Measurements from ENCODE around the gene CSMD2. TPM values are rescaled to one million over a fixed set of nuclear protein-coding genes. Genes with fewer than 3 reads are reported as not detected.

CSMD2 gene
- total RNA-seq, 4 donors from 2014 or later = 0.16 to 1.00 (median 0.27) TPM; not detected in 1

DNA sequence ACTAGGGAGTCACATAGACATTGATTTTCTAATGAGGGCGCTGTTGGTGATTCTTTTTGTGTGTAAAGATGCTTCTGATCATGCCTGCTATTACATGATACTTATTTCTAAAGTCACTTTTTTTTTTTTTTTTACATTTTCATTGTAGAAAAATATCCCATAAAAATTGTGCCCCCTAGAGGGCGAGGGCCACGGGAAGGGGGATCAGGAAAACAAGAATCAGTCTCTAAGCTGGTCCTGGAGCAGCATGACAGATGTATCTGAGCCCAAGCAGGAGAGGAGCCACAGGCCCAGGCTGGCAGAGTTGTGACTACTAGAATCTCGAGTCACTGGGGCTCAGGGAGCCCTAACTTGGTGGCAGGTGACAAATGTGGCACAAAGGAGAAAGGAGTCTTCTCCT is 664.5 kb downstream of the CSMD2 start:
- Histone ChIP-seq H3K27me3 (no peaks in the 10 kb centered on the region), H3K4me3 (no peak overlapping the region), H3K36me3 (no peaks in the 10 kb centered on the region), H3K27ac (no peak overlapping the region), H3K9me3 (peaks cover 9 to 15% of the 10 kb centered on the region in 2 donors), H3K4me1 (no peaks in the 10 kb centered on the region)
- DNase-seq = no peak
- intact Hi-C loops (cut with DNase I; ENCODE audit: low total_unique reads) (no loop called here), in situ Hi-C loops (cut with MboI; ENCODE audit: low pct_ligation_motif_present in 1 of 4, low pct_unique_long_range_greater_than_20kb in 1 of 4, low sequenced_read_pairs in 3 of 4) (no loop called here)
- no peak for TF ChIP-seq POLR2AphosphoS5 (IDR thresholded peaks at IDR 0.05)
- WGBS, 2 donors (ENCODE audit: low coverage in 1 of 2) = 57 to 100% methylated on average over 1 to 4 of the region's 4 CpGs

DNA sequence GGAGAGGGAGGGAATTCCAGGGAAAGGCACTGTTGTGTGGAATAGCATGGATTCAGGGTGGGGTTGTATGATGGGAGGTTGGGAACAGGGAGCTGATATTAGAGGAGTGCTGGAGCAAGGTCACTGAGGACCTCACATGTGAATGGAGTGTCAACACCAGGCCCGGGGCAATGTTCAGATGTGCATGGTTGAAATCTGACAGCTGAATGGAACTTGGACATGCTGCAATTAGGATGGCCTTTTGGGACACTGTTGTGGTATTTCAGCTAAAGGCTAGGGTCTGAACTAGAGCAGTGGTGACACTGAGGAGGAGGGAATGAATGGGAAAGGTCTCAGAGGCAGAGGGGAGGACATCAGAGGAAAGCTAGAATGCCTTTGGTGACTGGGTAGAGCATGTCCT is 667.6 kb downstream of the CSMD2 start:
- no peak for DNase-seq
- TF ChIP-seq POLR2AphosphoS5 (IDR thresholded peaks at IDR 0.05) = no peak
- TF ChIP-seq, protein P1, sequence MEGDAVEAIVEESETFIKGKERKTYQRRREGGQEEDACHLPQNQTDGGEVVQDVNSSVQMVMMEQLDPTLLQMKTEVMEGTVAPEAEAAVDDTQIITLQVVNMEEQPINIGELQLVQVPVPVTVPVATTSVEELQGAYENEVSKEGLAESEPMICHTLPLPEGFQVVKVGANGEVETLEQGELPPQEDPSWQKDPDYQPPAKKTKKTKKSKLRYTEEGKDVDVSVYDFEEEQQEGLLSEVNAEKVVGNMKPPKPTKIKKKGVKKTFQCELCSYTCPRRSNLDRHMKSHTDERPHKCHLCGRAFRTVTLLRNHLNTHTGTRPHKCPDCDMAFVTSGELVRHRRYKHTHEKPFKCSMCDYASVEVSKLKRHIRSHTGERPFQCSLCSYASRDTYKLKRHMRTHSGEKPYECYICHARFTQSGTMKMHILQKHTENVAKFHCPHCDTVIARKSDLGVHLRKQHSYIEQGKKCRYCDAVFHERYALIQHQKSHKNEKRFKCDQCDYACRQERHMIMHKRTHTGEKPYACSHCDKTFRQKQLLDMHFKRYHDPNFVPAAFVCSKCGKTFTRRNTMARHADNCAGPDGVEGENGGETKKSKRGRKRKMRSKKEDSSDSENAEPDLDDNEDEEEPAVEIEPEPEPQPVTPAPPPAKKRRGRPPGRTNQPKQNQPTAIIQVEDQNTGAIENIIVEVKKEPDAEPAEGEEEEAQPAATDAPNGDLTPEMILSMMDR (IDR thresholded peaks at IDR 0.05) = no peak
- no peak for TF ChIP-seq EP300 (IDR thresholded peaks at IDR 0.05; ENCODE audit: low read depth)
- TF ChIP-seq POLR2A (IDR thresholded peaks at IDR 0.05) = no peak
- Histone ChIP-seq H3K27me3 (no peaks in the 10 kb centered on the region), H3K36me3 (peaks cover 0 to 26% (median 20%) of the 10 kb centered on the region in 4 donors), H3K9me3 (peaks cover 27 to 40% of the 10 kb centered on the region in 2 donors), H3K4me3 (no peak overlapping the region), H3K4me1 (no peaks in the 10 kb centered on the region), H3K27ac (no peak overlapping the region)
- 88 to 100% methylated on average over 1 of the region's 1 CpG for WGBS, 2 donors (ENCODE audit: low coverage in 1 of 2)
- in situ Hi-C loops (cut with MboI; ENCODE audit: low pct_ligation_motif_present in 1 of 4, low pct_unique_long_range_greater_than_20kb in 1 of 4, low sequenced_read_pairs in 3 of 4) (no loop called here), intact Hi-C loops (cut with DNase I; ENCODE audit: low total_unique reads) (no loop called here)

DNA sequence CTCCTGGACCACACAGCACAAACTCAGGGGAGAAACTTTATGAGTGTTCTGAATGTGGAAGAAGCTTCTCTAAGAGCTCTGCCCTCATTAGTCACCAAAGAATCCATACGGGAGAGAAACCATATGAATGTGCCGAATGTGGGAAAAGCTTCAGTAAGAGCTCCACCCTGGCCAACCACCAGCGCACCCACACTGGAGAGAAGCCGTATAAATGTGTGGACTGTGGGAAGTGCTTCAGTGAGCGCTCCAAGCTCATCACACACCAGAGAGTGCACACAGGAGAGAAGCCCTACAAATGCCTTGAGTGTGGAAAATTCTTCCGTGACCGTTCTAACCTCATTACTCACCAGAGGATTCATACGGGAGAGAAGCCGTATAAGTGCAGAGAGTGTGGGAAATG is 670.1 kb downstream of the CSMD2 start:
- Histone ChIP-seq H3K4me3 (no peak overlapping the region), H3K9me3 (peaks cover 27 to 40% of the 10 kb centered on the region in 2 donors), H3K27me3 (no peaks in the 10 kb centered on the region), H3K36me3 (peaks cover 0 to 48% (median 30%) of the 10 kb centered on the region in 4 donors), H3K4me1 (no peaks in the 10 kb centered on the region), H3K27ac (no peak overlapping the region)
- DNase-seq = no peak
- 93 to 95% methylated on average over 7 to 9 of the region's 9 CpGs for WGBS, 2 donors (ENCODE audit: low coverage in 1 of 2)
- intact Hi-C loops (cut with DNase I; ENCODE audit: low total_unique reads) (no loop called here), in situ Hi-C loops (cut with MboI; ENCODE audit: low pct_ligation_motif_present in 1 of 4, low pct_unique_long_range_greater_than_20kb in 1 of 4, low sequenced_read_pairs in 3 of 4) (no loop called here)
- TF ChIP-seq POLR2A (IDR thresholded peaks at IDR 0.05) (no peak), EP300 (IDR thresholded peaks at IDR 0.05; ENCODE audit: low read depth) (no peak), POLR2AphosphoS5 (IDR thresholded peaks at IDR 0.05) (no peak)
- TF ChIP-seq, protein P1 (IDR thresholded peaks at IDR 0.05) = no peak

DNA sequence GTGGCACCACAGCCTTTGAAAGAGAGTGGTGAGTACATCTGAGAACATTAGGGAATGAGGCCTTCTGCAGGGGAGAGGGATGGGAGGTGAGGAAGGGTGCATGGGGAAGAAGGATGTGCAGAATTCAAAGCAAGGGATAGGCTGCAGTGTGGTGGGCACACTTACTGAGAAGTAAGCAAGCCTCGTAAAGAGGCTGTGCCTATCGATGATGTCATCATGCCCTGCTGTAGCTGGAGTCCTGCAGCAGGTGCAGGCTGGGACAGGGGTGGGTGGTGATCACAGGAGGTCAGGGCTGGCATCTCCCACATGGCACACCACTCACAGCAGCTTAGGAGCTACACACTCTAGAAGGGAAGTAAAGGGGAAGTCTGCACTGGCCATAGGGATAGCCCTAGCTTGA is 676.4 kb downstream of the CSMD2 start:
- Histone ChIP-seq H3K4me3 (no peak overlapping the region), H3K9me3 (peaks cover 3 to 6% of the 10 kb centered on the region in 2 donors), H3K27me3 (no peaks in the 10 kb centered on the region), H3K36me3 (peaks cover 0 to 45% (median 22%) of the 10 kb centered on the region in 4 donors), H3K27ac (no peak overlapping the region), H3K4me1 (no peaks in the 10 kb centered on the region)
- TF ChIP-seq POLR2A (IDR thresholded peaks at IDR 0.05) (no peak), POLR2AphosphoS5 (IDR thresholded peaks at IDR 0.05) (no peak), EP300 (IDR thresholded peaks at IDR 0.05; ENCODE audit: low read depth) (no peak)
- TF ChIP-seq, protein P1 (IDR thresholded peaks at IDR 0.05) = no peak
- WGBS, 2 donors (ENCODE audit: low coverage in 1 of 2) = 88% methylated on average over 2 of the region's 2 CpGs; no CpG with 5 or more reads in 1 of the 2 donors
- no peak for DNase-seq
- intact Hi-C loops (cut with DNase I; ENCODE audit: low total_unique reads) = no loop called here
- in situ Hi-C loops (cut with MboI; ENCODE audit: low pct_ligation_motif_present in 1 of 4, low pct_unique_long_range_greater_than_20kb in 1 of 4, low sequenced_read_pairs in 3 of 4) = no loop called here

DNA sequence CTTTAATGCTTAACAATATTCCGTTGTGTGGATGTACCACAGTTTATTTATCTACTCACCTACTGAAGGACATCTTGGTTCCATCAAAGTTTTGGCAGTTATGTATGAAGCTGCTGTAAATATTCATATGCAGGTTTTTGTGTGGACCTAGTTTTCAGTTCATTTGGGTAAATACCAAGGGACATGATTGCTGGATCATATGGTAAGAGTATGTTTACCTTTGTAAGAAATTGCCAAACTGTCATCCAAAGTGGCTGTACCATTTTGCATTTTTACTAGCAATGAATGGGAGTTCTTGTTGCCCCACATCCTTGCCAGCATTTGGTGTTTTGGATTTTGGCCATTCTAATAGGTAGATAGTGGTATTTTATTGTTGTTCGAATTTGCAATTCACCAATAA is 682.6 kb downstream of the CSMD2 start:
- Histone ChIP-seq H3K4me1 (no peaks in the 10 kb centered on the region), H3K36me3 (peaks cover 0 to 4% (median 0%) of the 10 kb centered on the region in 4 donors), H3K9me3 (no peaks in the 10 kb centered on the region), H3K27ac (no peak overlapping the region), H3K4me3 (no peak overlapping the region), H3K27me3 (no peaks in the 10 kb centered on the region)
- 96 to 97% methylated on average over 2 of the region's 2 CpGs for WGBS, 2 donors (ENCODE audit: low coverage in 1 of 2)
- intact Hi-C loops (cut with DNase I; ENCODE audit: low total_unique reads) = no loop called here
- no peak for DNase-seq
- TF ChIP-seq EP300 (IDR thresholded peaks at IDR 0.05; ENCODE audit: low read depth) (no peak), POLR2A (IDR thresholded peaks at IDR 0.05) (no peak), POLR2AphosphoS5 (IDR thresholded peaks at IDR 0.05) (no peak)
- TF ChIP-seq, protein P1 (IDR thresholded peaks at IDR 0.05) = no peak
- in situ Hi-C loops (cut with MboI; ENCODE audit: low pct_ligation_motif_present in 1 of 4, low pct_unique_long_range_greater_than_20kb in 1 of 4, low sequenced_read_pairs in 3 of 4) = no loop called here

Measured in transverse colon (tissue), 4 donors.